SK-N-MC (cell line): ENCODE data around the gene TBL1XR1.

ENCODE experiments used
- EZH2 ChIP-seq: fragments of 200-600 bp; sonication (generic); IDR thresholded peaks from one replicate; pipeline ENCODE4 v1.6.1; 2017; ENCODE audit warnings: antibody characterized with exemption
- POLR2AphosphoS5 ChIP-seq: IDR thresholded peaks from 2 replicates; pipeline ENCODE4 v1.6.1; 2012; ENCODE audit warnings: mild to moderate bottlenecking, low read depth, low read length, borderline replicate concordance

- TF ChIP-seq EZH2 (no peak), POLR2AphosphoS5 (no peak)
Observed at GRCh38 chr3:177089901-177090300, 107.4 kb downstream of the TBL1XR1 start.
